H1 (cell line): ENCODE results near the gene TTC28. TPM values are rescaled to one million over a fixed set of nuclear protein-coding genes. Genes with fewer than 3 reads are reported as not detected.
A peak's percentile ranks its signal among the peaks of the same experiment; 100 is the strongest.

Experiments
- EP300 ChIP-seq, 2 experiments: IDR thresholded peaks; 1 replicate in 1 of 2; 2 replicates in 1 of 2; pipeline ENCODE4 v1.6.1; 2011 to 2012; ENCODE audit warnings: low read depth in 2 of 2, low read length in 2 of 2, mild to moderate bottlenecking in 2 of 2, borderline replicate concordance in 1 of 2, inconsistent platforms in 1 of 2, moderate library complexity in 1 of 2
- JUN ChIP-seq: IDR thresholded peaks from 2 replicates; pipeline ENCODE4 v1.6.1; 2011; ENCODE audit warnings: low read depth, mild to moderate bottlenecking, improper control_type of control experiment, low read length
- POLR2AphosphoS5 ChIP-seq: IDR thresholded peaks from 2 replicates; pipeline ENCODE4 v1.6.1; 2011; ENCODE audit warnings: low read depth, low read length
- RAD21 ChIP-seq, 2 experiments: IDR thresholded peaks in 1 of 2; conservative IDR thresholded peaks in 1 of 2; 2 replicates each; pipeline ENCODE4 v1.6.1; 2011; ENCODE audit warnings: low read depth in 2 of 2, low read length in 2 of 2, improper control_type of control experiment in 1 of 2, inconsistent platforms in 1 of 2, mild to moderate bottlenecking in 1 of 2, moderate library complexity in 1 of 2
- SIX5 ChIP-seq: IDR thresholded peaks from 2 replicates; pipeline ENCODE4 v1.6.1; 2011; ENCODE audit warnings: mild to moderate bottlenecking, low read depth, low read length
- SP1 ChIP-seq: IDR thresholded peaks from 2 replicates; pipeline ENCODE4 v1.6.1; 2011; ENCODE audit warnings: low read depth, low read length
- SP4 ChIP-seq: IDR thresholded peaks from 2 replicates; pipeline ENCODE4 v1.6.1; 2012; ENCODE audit warnings: low read length, inconsistent platforms
- YY1 ChIP-seq: IDR thresholded peaks from 2 replicates; pipeline ENCODE4 v1.6.1; 2011; ENCODE audit warnings: low read depth, mild to moderate bottlenecking, low read length
- polyA plus RNA-seq, 7 experiments: library from polyadenylated mRNA; depleted of rRNA in 3 of 7; stranded (reverse) in 5 of 7; unstranded in 2 of 7; fragments of >200 nt in 5 of 7; fragments of 200-250 nt in 2 of 7; gene quantifications; 1 replicate in 5 of 7; 2 replicates in 1 of 7; 4 replicates in 1 of 7; pipeline versions ENCODE4 v1.2.1 to v1.2.3, GENCODE V29; 2011 to 2013; ENCODE audit warnings: missing spikeins in 2 of 7, mixed read lengths in 2 of 7
- total RNA-seq: library from RNA; stranded (reverse); fragmentation: NEBNext Ultra II Directional; extraction: Animal tissue kit (Norgen Biotek cat#: 25700); gene quantifications from 2 replicates; pipeline ENCODE4 v1.2.1, GENCODE V29; 2021

The TTC28 gene
- total and polyA plus RNA-seq, 2 of the 8 experiments (the other 6 are each of a cell fraction or from before 2014, with no cell fraction given), result 2.6 to 12.6 TPM

- TF ChIP-seq RAD21 (IDR thresholded peaks at IDR 0.05 in 1 of 2, conservative IDR thresholded peaks at IDR 0.05 in 1 of 2; ENCODE audit: low read depth in 2 of 2, low read length in 2 of 2), result peak; percentile 87 to 93
- peak; percentile 47; the same call in 1 of the 2 replicates for TF ChIP-seq SP4
- no peak for TF ChIP-seq POLR2AphosphoS5
- no peak for TF ChIP-seq EP300 (IDR thresholded peaks at IDR 0.05; ENCODE audit: borderline replicate concordance in 1 of 2, low read depth in 2 of 2, low read length in 2 of 2)
- TF ChIP-seq JUN, result no peak
- TF ChIP-seq SIX5, result no peak
- peak; percentile 82 for TF ChIP-seq YY1
- no peak for TF ChIP-seq SP1
- TF ChIP-seq, all 59 proteins: peak for 5
Observed at GRCh38 chr22:28019881-28020861, 659.5 kb downstream of the TTC28 start (continued).
